ENCODE measurements around the gene CNTRL. TPM values are rescaled to one million over a fixed set of nuclear protein-coding genes. Genes with fewer than 3 reads are reported as not detected.

CNTRL gene
- total and polyA plus RNA-seq, 7 donors: 2.5 to 14.6 (median 11.9) TPM

DNA sequence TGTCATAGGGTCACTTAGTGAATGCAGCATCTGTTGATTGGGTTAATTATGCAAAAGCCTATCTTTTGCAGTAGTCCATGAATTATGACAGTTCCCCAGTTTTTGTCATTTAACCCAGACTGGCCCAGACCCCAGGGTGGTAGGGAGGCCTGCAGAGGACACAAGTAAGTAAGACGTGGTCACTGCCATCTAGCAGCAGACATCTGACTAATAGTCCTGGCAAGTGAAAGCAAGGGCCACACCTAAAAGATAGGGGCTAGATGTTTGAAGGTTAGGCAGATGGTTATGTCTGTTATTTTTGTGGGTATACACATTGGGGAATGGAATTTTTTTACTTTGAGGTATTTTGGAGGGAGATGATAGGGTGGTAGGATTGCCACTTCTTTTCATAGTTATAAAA is 78.9 kb downstream of the CNTRL start:
- no peaks in the 10 kb centered on the region for H3K9me3 ChIP-seq
- peaks cover 3 to 59% (median 30%) of the 10 kb centered on the region in 4 donors for H3K36me3 ChIP-seq
- H3K27me3 ChIP-seq: no peaks in the 10 kb centered on the region
- no peak for DNase-seq
- TF ChIP-seq POLR2A (IDR thresholded peaks at IDR 0.05) (no peak), POLR2AphosphoS5 (IDR thresholded peaks at IDR 0.05) (no peak), EP300 (IDR thresholded peaks at IDR 0.05) (no peak)
- TF ChIP-seq, protein P1, sequence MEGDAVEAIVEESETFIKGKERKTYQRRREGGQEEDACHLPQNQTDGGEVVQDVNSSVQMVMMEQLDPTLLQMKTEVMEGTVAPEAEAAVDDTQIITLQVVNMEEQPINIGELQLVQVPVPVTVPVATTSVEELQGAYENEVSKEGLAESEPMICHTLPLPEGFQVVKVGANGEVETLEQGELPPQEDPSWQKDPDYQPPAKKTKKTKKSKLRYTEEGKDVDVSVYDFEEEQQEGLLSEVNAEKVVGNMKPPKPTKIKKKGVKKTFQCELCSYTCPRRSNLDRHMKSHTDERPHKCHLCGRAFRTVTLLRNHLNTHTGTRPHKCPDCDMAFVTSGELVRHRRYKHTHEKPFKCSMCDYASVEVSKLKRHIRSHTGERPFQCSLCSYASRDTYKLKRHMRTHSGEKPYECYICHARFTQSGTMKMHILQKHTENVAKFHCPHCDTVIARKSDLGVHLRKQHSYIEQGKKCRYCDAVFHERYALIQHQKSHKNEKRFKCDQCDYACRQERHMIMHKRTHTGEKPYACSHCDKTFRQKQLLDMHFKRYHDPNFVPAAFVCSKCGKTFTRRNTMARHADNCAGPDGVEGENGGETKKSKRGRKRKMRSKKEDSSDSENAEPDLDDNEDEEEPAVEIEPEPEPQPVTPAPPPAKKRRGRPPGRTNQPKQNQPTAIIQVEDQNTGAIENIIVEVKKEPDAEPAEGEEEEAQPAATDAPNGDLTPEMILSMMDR (IDR thresholded peaks at IDR 0.05): no peak
- no peaks in the 10 kb centered on the region for H3K4me1 ChIP-seq
- WGBS, 2 donors: 88 to 93% methylated on average over 1 of the region's 1 CpG
- H3K4me3 ChIP-seq: no peak overlapping the region
- intact Hi-C loops (cut with DNase I): no loop called here
- no peak overlapping the region for H3K27ac ChIP-seq

DNA sequence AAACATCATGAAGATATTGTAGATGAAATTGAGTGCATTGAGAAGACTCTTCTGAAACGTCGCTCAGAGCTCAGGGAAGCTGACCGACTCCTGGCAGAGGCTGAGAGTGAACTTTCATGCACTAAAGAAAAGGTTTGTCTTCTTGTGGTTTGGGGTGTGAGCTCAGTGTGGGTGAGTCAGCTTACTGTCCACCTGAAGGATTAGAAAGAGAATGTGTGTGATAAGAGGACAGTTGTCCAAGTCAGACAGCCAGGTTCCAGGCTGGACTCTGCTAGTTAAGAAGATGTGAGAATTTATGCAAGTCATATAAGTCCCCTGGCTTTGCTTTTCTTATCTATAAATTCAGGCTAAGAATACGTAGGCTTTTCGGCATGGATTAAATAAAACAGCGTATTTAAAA is 80.0 kb downstream of the CNTRL start:
- H3K9me3 ChIP-seq: no peaks in the 10 kb centered on the region
- no peak for DNase-seq
- TF ChIP-seq EP300 (IDR thresholded peaks at IDR 0.05) (no peak), POLR2A (IDR thresholded peaks at IDR 0.05) (no peak), POLR2AphosphoS5 (IDR thresholded peaks at IDR 0.05) (no peak)
- TF ChIP-seq, protein P1 (IDR thresholded peaks at IDR 0.05): no peak
- 95 to 96% methylated on average over 6 of the region's 6 CpGs for WGBS, 2 donors
- H3K36me3 ChIP-seq: peaks cover 0 to 59% (median 26%) of the 10 kb centered on the region in 4 donors
- no peak overlapping the region for H3K4me3 ChIP-seq
- no peak overlapping the region for H3K27ac ChIP-seq
- H3K27me3 ChIP-seq: no peaks in the 10 kb centered on the region
- intact Hi-C loops (cut with DNase I): no loop called here
- H3K4me1 ChIP-seq: no peaks in the 10 kb centered on the region

DNA sequence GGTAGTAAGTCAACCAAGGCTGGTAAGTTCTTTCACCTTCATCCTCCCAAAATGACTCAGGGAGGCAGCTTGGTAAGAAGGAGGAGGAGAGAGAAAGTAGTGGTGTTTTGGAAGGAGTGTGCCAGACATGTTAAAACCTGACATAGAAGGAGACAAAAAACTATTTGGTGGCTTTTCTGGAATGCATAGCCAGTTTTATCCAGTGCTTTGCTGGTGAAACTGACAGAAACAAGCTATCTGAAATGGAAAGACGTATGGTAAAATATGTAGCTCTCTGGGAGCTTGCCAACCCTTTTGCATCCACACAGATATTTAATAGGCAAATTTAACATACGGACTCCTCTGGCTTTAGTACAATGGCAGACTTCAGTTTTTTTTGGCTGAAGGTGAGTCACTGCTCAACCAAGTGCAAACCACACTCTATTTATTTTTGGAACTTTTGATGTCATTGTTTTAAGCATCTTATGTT is 81.5 kb downstream of the CNTRL start:
- Histone ChIP-seq H3K36me3 (peaks cover 0 to 62% (median 22%) of the 10 kb centered on the region in 4 donors), H3K27ac (peak overlapping the region in 1 of 4 donors; percentile 53), H3K4me1 (no peaks in the 10 kb centered on the region), H3K27me3 (no peaks in the 10 kb centered on the region), H3K4me3 (no peak overlapping the region), H3K9me3 (no peaks in the 10 kb centered on the region)
- TF ChIP-seq POLR2A (IDR thresholded peaks at IDR 0.05) (no peak), EP300 (IDR thresholded peaks at IDR 0.05) (no peak), POLR2AphosphoS5 (IDR thresholded peaks at IDR 0.05) (no peak)
- TF ChIP-seq, protein P1 (IDR thresholded peaks at IDR 0.05): no peak
- no peak for DNase-seq
- intact Hi-C loops (cut with DNase I): no loop called here
- WGBS, 2 donors: 47 to 78% methylated on average over 2 of the region's 2 CpGs

- WGBS, 2 donors: 96% methylated on average over 4 of the region's 4 CpGs
- no peak for TF ChIP-seq POLR2A (IDR thresholded peaks at IDR 0.05)
- no peak for TF ChIP-seq EP300 (IDR thresholded peaks at IDR 0.05)
- TF ChIP-seq, protein P1 (IDR thresholded peaks at IDR 0.05): no peak
- no peak for TF ChIP-seq POLR2AphosphoS5 (IDR thresholded peaks at IDR 0.05)
- H3K36me3 ChIP-seq: peaks cover 0 to 73% (median 25%) of the 10 kb centered on the region in 4 donors
Measured at GRCh38 chr9:121157939-121158338, 83.2 kb downstream of the CNTRL start.

DNA sequence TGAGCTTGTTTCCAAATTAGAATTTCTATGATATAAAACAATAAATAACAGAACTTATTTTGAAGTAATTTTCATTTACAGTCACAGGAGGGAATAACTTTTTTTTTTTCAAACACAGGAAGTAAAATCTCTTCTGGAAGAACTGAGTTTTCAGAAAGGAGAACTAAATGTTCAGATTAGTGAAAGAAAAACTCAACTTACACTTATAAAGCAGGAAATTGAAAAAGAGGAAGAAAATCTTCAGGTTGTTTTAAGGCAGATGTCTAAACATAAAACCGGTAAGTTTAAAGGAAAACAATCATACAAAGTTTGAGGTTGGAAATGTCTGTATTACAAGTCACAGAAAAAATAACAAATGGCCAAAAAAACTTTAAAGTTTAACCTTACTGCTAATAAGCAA is 85.3 kb downstream of the CNTRL start:
- intact Hi-C loops (cut with DNase I): no loop called here
- TF ChIP-seq, protein P1 (IDR thresholded peaks at IDR 0.05): no peak
- TF ChIP-seq POLR2A (IDR thresholded peaks at IDR 0.05) (no peak), POLR2AphosphoS5 (IDR thresholded peaks at IDR 0.05) (no peak), EP300 (IDR thresholded peaks at IDR 0.05) (no peak)
- Histone ChIP-seq H3K4me3 (no peak overlapping the region), H3K9me3 (no peaks in the 10 kb centered on the region), H3K27ac (no peak overlapping the region), H3K4me1 (no peaks in the 10 kb centered on the region), H3K27me3 (no peaks in the 10 kb centered on the region), H3K36me3 (peaks cover 0 to 70% (median 22%) of the 10 kb centered on the region in 4 donors)
- WGBS, 2 donors: 37 to 40% methylated on average over 1 of the region's 1 CpG
- no peak for DNase-seq

More at GRCh38 chr9:121157939-121158338, 83.2 kb downstream of the CNTRL start:
- no peak overlapping the region for H3K27ac ChIP-seq
- no peaks in the 10 kb centered on the region for H3K4me1 ChIP-seq
- H3K9me3 ChIP-seq: no peaks in the 10 kb centered on the region
- no peaks in the 10 kb centered on the region for H3K27me3 ChIP-seq
- H3K4me3 ChIP-seq: no peak overlapping the region
- DNase-seq: no peak
- intact Hi-C loops (cut with DNase I): no loop called here
